OCI-LY7 (cell line): ENCODE results near the gene GRK6. TPM values are rescaled to one million over a fixed set of nuclear protein-coding genes. Genes with fewer than 3 reads are reported as not detected.
A peak's percentile ranks its signal among the peaks of the same experiment; 100 is the strongest.

Source experiments
- BruUV-seq: library from RNA; stranded (reverse); fragments of 400-500 nt; replicated peaks from 2 replicates; lab custom pipeline; 2021; lab: Mats Ljungman, UMichigan
- CTCF ChIA-PET: fragments of 300-600 bp; sonication (Branson Sonifier 250); formaldehyde crosslinking; loops from one replicate; lab custom pipeline; 2022; ENCODE audit warnings: antibody characterized with exemption; ENCODE audit not compliant: unreplicated experiment; lab: Charles Lee
- POLR2A ChIA-PET: fragments of 300-600 bp; sonication (Branson Sonifier 250); formaldehyde crosslinking; loops from one replicate; lab custom pipeline; 2022; ENCODE audit warnings: antibody characterized with exemption; lab: Charles Lee
- DNase-seq: peaks from one replicate; pipeline ENCODE4 v3.0.0-alpha.2; 2015; ENCODE audit warnings: low spot score
- H2AFZ ChIP-seq: fragments of 200-600 bp; sonication (generic), shearing (Covaris generic); 2 replicates; pipeline ENCODE4 v1.6.1; 2014; ENCODE audit warnings: mild to moderate bottlenecking, antibody characterized with exemption, low read length, moderate library complexity
- H3K27ac ChIP-seq: fragments of 200-600 bp; sonication (generic); 2 replicates; pipeline ENCODE4 v1.5.1; 2014; ENCODE audit warnings: mixed run types, low read depth, mild to moderate bottlenecking, moderate library complexity, low read length, inconsistent platforms; ENCODE audit not compliant: poor library complexity, severe bottlenecking
- H3K36me3 ChIP-seq: fragments of 200-600 bp; sonication (generic); 2 replicates; pipeline ENCODE4 v1.6.1; 2014; ENCODE audit warnings: mild to moderate bottlenecking, antibody characterized with exemption, low read length, moderate library complexity, mixed read lengths; ENCODE audit not compliant: insufficient read depth
- H3K4me1 ChIP-seq: fragments of 200-600 bp; sonication (generic); 2 replicates; pipeline ENCODE4 v1.5.1; 2014; ENCODE audit warnings: mild to moderate bottlenecking, low read length; ENCODE audit not compliant: insufficient read depth, poor library complexity, severe bottlenecking
- H3K4me2 ChIP-seq: fragments of 200-600 bp; sonication (generic); 2 replicates; pipeline ENCODE4 v1.6.1; 2014; ENCODE audit warnings: mild to moderate bottlenecking, low read length
- H3K4me3 ChIP-seq: fragments of 200-600 bp; sonication (generic); 2 replicates; pipeline ENCODE4 v1.5.1; 2014; ENCODE audit warnings: mild to moderate bottlenecking, low read depth, low read length; ENCODE audit not compliant: poor library complexity, severe bottlenecking
- H3K79me2 ChIP-seq: fragments of 200-600 bp; sonication (generic); 2 replicates; pipeline ENCODE4 v1.6.1; 2016; ENCODE audit warnings: low read depth, mild to moderate bottlenecking, low read length, moderate library complexity, mixed read lengths; ENCODE audit not compliant: insufficient read depth
- H3K9me2 ChIP-seq: fragments of 200-600 bp; sonication (generic); 2 replicates; pipeline ENCODE4 v1.6.1; 2016; ENCODE audit warnings: mild to moderate bottlenecking, low read length, mixed read lengths; ENCODE audit not compliant: insufficient read depth
- H3K9me3 ChIP-seq: fragments of 200-600 bp; sonication (generic); 2 replicates; pipeline ENCODE4 v1.6.1; 2014; ENCODE audit warnings: mild to moderate bottlenecking, mixed run types, low read length, mixed read lengths
- H4K20me1 ChIP-seq: fragments of 200-600 bp; sonication (generic); 2 replicates; pipeline ENCODE4 v1.6.1; 2014; ENCODE audit warnings: mild to moderate bottlenecking, antibody characterized with exemption, low read length, moderate library complexity, mixed read lengths; ENCODE audit not compliant: insufficient read depth
- CTCF ChIP-seq: fragments of 200-600 bp; sonication (generic); conservative IDR thresholded peaks from 2 replicates; pipeline ENCODE4 v1.5.1; 2014; ENCODE audit warnings: mild to moderate bottlenecking, antibody characterized with exemption, low read length, moderate library complexity, mixed read lengths
- EZH2phosphoT487 ChIP-seq: fragments of 200-600 bp; sonication (generic); IDR thresholded peaks from 2 replicates; pipeline ENCODE4 v1.6.1; 2018; ENCODE audit warnings: low read depth, borderline replicate concordance, mild to moderate bottlenecking, mixed run types, antibody characterized with exemption, low read length, moderate library complexity, mixed read lengths
- intact Hi-C: fragments of 100-400 bp; cut with micrococcal nuclease; formaldehyde crosslinking; loops from one replicate; pipeline ENCODE4 v1.10.0; 2022; ENCODE audit not compliant: unreplicated experiment
- total RNA-seq, 2 experiments: library from RNA; depleted of rRNA in 1 of 2; stranded (reverse); fragments of >200 nt in 1 of 2; shearing (Covaris generic) in 1 of 2; gene quantifications; 2 replicates each; pipeline ENCODE4 v1.2.3, GENCODE V29; 2014 to 2022

The GRK6 gene
- total RNA-seq, 2 experiments from 2014 or later: 46.2 to 99.4 TPM

DNA sequence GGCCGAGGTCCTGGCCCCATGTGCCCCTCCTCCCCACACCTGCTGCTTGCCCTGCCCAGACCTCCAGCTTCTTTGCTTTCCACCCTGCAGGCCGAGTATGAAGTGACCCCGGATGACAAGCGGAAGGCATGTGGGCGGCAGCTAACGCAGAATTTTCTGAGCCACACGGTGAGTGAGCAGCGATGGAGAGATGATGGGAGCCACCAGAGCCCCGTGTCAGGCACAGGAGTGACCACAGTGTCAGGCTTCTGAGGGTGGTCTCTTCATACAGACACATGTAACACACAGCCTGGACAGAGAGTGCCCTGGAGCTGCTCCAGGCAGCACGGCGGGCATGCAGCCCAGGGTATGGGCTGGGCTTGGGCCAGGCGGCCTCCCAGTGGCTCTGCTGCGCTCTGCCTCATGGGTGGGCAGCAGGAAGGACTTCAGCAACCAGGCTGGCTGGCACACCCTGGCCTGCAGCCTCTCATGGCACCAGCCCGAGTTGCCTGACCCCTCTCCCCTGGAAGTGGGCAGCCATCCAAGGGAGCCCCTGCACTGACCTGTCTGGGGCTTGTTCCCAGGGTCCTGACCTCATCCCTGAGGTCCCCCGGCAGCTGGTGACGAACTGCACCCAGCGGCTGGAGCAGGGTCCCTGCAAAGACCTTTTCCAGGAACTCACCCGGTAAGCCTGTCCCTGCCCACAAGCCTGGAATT lies 5.8 kb downstream of the GRK6 start:
- Histone ChIP-seq H2AFZ (no peak overlapping the region), H3K4me1 (peaks cover 53% of the 10 kb centered on the region), H3K9me3 (no peaks in the 10 kb centered on the region), H4K20me1 (peaks cover 9% of the 10 kb centered on the region), H3K4me3 (peak overlapping the region; percentile 77), H3K79me2 (peaks cover 27% of the 10 kb centered on the region), H3K36me3 (peaks cover 63% of the 10 kb centered on the region), H3K4me2 (peak overlapping the region; percentile 98), H3K9me2 (no peaks in the 10 kb centered on the region), H3K27ac (peak overlapping the region; percentile 87)
- POLR2A ChIA-PET: interaction anchor here (0.6 to 1.3 kb wide), 6 partner anchors 10 to 122 kb away, joined by 3 to 5 read pairs (median 3); no protein-coding TSS in a partner anchor
- TF ChIP-seq EZH2phosphoT487 (no peak), CTCF (no peak)
- no peak for DNase-seq
- intact Hi-C loops: no loop called here
- CTCF ChIA-PET: interaction anchor here (1.4 to 1.6 kb wide), 2 partner anchors 10 to 28 kb away, joined by 3 to 10 read pairs; no protein-coding TSS in a partner anchor
- no TSS peak for BruUV-seq

DNA sequence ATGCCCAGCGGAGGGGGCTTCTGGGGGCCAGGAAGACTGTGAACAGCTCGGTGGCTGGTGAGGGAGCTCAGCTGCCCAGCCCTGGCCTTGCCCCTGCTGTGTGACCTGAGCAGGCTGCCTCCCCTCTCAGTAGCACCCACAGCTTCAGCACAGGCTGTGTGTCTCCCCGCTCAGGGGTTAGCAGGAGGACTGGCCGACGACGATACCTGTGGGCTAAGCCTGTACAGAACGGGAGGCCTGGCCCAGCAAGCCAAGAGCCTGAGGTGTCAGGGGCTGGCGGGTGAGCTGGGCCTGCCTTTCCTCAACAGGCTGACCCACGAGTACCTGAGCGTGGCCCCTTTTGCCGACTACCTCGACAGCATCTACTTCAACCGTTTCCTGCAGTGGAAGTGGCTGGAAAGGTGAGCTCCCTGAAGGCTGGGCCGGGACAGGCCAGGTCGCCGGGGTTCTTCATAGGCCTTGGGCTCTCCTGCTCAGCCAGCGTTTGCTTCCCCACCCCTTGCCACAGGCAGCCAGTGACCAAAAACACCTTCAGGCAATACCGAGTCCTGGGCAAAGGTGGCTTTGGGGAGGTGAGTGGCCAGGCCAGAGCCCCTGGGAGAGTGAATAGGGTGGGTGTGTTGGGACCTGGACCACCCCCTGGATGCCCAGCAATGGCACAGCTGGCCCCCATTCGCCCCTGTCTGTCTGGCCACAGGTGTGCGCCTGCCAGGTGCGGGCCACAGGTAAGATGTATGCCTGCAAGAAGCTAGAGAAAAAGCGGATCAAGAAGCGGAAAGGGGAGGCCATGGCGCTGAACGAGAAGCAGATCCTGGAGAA lies 6.6 kb downstream of the GRK6 start:
- Histone ChIP-seq H2AFZ (no peak overlapping the region), H3K9me2 (no peaks in the 10 kb centered on the region), H3K4me3 (no peak overlapping the region), H3K9me3 (no peaks in the 10 kb centered on the region), H3K4me2 (no peak overlapping the region), H3K27ac (no peak overlapping the region), H3K36me3 (peaks cover 64% of the 10 kb centered on the region), H3K79me2 (peaks cover 20% of the 10 kb centered on the region; the same call in 1 of the 2 replicates), H4K20me1 (peaks cover 9% of the 10 kb centered on the region), H3K4me1 (peaks cover 46% of the 10 kb centered on the region)
- BruUV-seq: no TSS peak
- no peak for TF ChIP-seq EZH2phosphoT487
- no peak for TF ChIP-seq CTCF
- POLR2A ChIA-PET: interaction anchor here (1.3 kb wide), 1 partner anchor 28 kb away, joined by 3 read pairs; no protein-coding TSS in a partner anchor
- intact Hi-C loops: no loop called here
- no peak for DNase-seq
- CTCF ChIA-PET: no interaction called here
